GM23248 (cell line): ENCODE data around the gene MYADM.

Source experiments
- EZH2 ChIP-seq: fragments of 200-600 bp; sonication (generic); IDR thresholded peaks from 2 replicates; pipeline ENCODE4 v1.6.1; 2018; ENCODE audit warnings: antibody characterized with exemption, mild to moderate bottlenecking; ENCODE audit not compliant: insufficient read depth, poor library complexity, severe bottlenecking
- EZH2phosphoT487 ChIP-seq: fragments of 200-600 bp; sonication (generic); IDR thresholded peaks from 2 replicates; pipeline ENCODE4 v1.6.1; 2018; ENCODE audit warnings: antibody characterized with exemption, moderate library complexity, mild to moderate bottlenecking, low read depth; ENCODE audit not compliant: insufficient read depth

GRCh38 chr19:53824134-53824611 is 43.5 kb upstream of the MYADM start, which contains the start of gene NLRP12:
- no peak for TF ChIP-seq EZH2phosphoT487
- TF ChIP-seq EZH2, result no peak
